HT1080 (cell line): ENCODE data around the gene CRHR1. TPM values are rescaled to one million over a fixed set of nuclear protein-coding genes. Genes with fewer than 3 reads are reported as not detected.
"Not testable (repeated sequence)": the region's sequence is repeated elsewhere in the genome, so short reads cannot be mapped to it uniquely, and the experiment has no call there.

Experiments used
- DNase-seq: peaks from one replicate; pipeline ENCODE4 v3.0.0-alpha.2; 2015; ENCODE audit warnings: low read depth
- polyA plus RNA-seq, 2 experiments: library from polyadenylated mRNA; depleted of rRNA; stranded (reverse); fragments of >200 nt; gene quantifications; 2 replicates each; pipeline ENCODE4 v1.2.3, GENCODE V29; 2015
- total RNA-seq: library from RNA; depleted of rRNA; stranded (reverse); fragments of >200 nt; shearing (Covaris generic); gene quantifications from 2 replicates; pipeline ENCODE4 v1.2.3, GENCODE V29; 2014; rRNA removed

CRHR1 gene
- total RNA-seq = not detected in 2 replicates
- polyA plus RNA-seq (2015; cell fraction: cytosol; rRNA removed) = not detected in 2 replicates
- polyA plus RNA-seq (2015; cell fraction: nucleus; rRNA removed) = not detected in 2 replicates

DNA sequence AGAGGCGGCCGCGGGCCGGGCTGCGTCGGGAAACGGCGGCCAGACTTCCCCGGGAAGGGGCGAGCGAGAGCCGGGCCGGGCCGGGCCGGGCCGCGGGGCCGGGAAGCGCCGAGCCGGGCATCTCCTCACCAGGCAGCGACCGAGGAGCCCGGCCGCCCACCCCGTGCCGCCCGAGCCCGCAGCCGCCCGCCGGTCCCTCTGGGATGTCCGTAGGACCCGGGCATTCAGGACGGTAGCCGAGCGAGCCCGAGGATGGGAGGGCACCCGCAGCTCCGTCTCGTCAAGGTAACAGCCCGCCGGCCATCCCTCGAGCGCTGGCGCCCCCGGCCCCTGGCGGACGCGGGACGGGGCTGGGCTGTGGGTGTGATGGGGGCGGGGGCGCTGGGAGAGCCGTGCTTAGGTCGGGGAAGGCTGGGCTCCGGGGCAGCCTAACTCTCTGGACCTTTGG is at the start of gene CRHR1:
CRHR1 (plus strand) TSS at position 28 of the 448 bp plus-strand sequence; CDS start at position 253, 225 bp downstream.
- no peak for DNase-seq

DNA sequence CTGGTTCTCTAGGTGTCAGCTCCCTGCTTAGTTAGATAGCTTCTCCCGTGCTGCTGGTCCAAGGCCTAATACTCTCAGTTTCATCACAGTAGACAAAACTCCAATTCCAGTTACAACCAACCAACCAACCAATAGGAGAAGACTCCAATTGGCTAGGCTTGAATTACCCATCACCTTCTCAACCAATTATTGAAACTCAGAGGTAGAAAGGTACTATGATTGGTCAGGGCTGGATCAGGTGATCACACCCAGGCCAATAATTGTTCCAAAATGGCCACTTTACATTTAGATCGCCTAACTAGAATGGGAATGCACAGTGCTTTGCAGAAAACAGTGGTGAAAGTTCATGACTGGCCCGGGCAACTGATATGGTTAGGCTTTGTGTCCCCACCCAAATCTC is 49.5 kb upstream of the CRHR1 start:
- no peak for DNase-seq

DNA sequence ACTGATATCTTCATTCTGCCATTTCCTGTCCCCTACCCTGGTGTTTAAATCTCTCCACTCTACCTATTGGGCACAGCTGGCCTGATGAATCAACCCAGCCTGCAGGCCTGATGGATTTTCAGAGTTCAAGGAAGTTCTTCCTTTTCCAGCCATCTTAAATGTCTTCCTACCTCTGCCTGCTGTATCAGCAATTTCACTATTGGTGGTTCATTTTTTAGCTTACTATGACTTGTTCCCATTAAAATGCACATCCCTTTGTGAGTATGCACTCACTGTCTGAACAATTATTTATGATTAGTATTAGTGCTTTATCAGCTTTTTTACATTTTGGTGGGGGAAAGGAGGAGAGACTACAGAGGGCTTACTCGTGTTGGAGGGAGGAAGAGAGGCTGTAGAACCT is 48.6 kb upstream of the CRHR1 start:
- no peak for DNase-seq

DNA sequence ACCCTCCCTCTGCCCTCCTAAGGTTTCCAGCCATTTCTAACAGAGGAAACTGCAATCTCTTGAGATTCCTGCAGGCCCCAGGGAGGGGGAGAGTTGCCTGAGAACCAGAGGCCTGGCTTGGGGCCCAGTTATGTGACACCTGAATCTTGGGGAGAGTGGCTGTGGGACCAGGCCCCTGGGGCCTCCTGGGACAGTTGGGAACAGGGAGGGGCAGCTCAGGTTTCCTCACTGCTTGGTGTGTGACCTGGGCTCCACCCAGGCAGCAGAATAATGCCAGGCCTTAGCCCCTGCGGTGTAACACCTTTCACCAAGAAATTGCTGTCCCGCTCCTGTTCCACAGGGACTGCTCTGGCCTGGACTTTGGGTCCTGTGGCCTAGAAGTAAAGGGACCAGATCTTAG is 44.3 kb upstream of the CRHR1 start:
- DNase-seq = no peak

DNA sequence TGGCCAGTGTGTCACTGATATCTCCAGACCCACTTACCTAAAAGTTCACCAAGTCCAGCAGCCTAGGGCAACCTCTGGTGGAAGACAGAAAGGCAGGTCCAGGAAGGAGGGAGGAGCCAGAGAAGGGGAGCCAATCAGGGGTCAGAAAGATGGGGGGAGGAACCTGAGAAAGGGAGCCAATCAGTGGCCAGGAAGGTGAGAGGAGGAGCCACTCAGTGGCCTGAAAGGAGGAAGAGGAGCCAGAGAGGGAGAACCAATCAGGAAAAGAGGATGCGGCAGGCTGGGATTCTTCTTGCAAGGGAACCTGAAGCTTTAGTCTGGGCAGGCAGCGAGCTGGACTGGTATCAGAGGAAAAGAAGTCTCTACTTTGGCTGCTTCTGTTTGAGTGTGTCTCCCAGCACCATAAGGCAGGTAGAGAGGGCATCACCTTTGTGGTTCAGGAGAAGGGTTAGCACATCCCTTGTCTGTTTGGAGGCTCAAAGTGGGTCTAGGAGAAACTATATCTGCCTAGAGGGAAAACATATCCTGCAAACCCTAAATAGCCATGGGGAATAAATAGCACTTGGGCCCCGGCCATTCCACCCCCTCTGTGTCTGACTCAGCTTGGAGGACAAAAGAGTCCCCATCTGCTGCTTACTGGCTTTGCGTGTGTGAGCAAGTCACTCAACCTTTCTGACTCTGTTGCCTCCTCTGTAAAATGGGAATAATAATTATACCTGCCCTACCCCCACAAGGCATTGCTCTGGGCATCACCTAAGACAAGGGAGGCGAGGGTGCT is 43.4 kb upstream of the CRHR1 start:
- DNase-seq = peak; percentile 73

DNA sequence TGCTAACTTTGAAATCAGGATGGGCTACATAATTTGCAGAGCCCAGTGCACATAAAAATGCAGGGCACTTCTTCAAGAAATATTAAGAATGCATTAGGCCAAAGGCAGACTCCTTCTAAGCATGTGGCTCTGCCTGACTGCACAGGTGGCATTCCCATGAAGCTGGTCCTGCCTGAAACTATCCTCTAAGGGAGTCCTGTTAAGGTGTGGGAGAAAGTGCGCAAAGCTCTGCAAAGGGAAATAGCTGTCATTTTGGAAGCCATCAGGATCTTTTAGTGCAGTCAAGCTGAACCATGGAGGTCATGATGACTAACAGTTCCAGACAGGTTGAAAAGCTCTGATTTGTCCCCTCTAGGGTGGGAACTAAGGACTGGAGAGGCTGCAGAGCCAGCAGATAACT is 41.9 kb upstream of the CRHR1 start:
- no peak for DNase-seq

DNA sequence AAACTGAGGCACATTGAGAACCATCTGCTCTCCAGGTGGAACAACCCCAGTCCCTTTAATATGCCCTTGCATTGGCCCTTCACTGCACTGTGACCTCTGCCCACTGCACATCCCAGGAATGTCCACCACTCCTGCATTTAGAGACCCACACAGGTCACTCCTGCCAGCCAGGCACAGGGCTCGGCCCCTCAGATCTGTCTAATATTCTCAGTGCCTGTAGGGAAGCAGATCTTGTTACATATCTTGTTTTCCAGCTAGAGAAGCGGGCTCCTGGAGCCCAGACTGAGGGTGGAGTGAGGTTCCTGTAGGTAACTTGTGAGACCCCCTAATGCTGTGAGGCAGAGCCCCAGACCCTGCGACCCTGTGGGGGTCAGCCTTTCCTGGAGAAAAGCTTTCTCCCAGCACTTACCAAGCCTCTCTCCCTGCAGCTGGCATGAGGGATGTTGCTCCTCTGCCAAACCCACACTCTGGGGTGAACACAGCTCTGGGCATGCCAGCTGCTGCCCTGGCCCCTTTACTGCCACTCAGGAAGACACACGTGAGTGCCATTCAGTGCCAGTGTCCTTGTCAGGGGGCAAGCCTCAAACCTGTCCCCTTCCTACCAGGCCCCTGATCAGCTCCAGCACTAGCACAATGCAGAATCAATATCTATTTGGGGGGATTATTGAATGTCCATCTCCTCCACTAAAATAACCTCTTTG is 40.3 kb upstream of the CRHR1 start:
- DNase-seq = no peak

DNA sequence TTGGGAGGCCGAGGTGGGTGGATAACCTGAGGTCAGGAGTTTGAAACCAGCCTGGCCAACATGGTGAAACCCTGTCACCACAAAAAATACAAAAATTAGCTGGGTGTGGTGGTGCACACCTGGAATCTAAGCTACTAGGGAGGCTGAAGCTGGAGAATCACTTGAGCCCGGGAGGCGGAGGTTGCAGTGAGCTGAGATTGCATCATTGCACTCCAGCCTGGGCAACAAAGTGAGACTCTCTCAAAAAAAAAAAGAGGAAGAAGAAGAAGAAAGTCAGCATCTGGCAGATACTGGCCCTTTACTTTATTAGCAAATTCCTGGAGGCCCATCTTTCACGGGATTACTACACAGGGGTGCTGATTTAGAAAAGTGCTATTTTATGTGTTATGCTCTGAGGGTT is 39.3 kb upstream of the CRHR1 start:
- DNase-seq = not testable (repeated sequence)

DNA sequence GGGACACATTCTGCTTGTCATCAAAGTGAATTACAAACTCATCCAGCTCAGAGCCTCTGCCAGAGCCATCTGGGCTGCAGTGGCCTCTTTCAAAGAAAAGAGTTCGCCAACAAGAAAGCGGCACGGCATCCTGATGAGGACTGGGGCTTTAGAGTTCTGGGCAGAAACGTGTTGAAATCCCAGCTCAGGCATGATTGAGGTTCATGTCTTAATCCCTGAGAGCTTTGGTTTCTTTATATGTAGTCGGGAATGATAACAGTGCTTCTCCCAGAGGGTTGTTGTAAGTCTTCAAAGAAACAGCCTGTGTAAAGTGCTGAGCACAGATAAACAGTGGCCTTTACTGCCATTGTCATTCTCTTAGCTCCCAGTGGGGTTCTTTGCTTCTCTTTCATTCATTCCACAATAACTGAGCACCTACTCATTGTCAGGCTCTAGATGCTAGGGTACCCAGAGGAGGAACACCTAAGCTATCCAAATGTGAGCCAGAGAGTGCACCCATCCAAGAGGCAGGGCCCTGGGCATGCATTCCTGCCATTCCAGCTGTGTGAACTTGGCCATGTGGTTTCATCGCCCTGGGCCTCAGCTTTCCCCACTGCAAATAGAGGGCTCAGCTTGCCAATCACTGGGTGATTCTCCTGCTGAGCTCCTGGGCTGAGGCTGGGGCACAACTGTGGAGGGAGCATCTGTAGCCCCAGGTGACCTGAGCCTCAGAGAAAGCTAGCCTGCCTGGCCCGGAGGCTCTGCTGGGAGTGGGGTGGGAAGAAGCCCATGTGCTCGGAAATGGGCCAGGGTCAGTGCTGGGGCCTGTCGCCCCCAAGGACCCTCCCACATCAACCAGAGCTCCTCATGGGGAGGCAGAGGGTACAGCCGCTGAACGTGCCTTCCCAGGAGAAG is 38.3 kb upstream of the CRHR1 start:
- no peak for DNase-seq

DNA sequence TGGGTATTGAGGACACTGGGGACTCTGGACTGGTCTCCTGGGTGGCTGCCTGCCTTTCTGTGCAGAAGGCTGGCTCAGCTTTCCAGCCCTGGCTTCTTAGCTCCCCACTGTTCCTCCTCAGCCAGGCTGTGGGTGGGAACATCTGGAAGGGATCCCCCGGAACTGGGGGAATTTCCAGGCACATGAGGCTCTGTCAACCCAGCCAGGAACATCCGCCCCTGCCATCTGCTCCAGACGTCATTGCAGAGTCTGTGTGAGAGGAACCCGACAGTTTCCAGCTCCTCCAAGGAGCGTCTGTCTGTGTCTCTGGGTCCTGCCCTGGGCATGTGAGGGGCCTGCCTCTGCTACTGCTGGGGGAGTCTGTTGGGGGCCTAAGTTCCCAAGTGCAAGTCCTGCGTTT is 36.2 kb upstream of the CRHR1 start:
- no peak for DNase-seq

DNA sequence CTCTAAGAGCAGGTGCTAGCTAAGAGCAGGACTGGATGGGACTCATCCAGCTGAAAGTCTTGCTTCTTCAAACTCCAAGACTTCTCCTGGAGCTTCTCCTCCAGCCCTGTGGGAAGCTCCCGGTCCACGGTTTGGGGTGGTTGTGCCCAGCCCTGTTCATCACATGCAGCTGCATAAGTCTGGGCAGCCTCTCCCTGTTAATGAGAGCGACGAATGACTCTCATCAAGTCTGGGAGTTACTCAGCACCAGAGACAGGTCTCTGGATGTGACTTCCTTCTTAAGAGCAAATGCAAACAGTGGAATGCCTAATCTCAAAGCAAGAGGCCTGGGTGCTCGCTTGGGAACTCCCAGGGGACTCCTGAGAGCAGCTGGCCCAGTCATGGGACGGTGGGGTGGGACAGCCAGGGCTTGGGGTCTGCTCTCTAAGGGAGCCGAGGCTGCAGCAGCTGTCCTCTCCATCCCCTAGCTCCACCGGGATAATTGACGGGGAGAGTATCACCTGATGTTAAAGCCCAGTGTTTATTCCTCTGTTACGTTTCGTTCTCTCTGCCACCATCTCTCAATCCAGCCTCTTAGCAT is 35.3 kb upstream of the CRHR1 start:
- DNase-seq = no peak

DNA sequence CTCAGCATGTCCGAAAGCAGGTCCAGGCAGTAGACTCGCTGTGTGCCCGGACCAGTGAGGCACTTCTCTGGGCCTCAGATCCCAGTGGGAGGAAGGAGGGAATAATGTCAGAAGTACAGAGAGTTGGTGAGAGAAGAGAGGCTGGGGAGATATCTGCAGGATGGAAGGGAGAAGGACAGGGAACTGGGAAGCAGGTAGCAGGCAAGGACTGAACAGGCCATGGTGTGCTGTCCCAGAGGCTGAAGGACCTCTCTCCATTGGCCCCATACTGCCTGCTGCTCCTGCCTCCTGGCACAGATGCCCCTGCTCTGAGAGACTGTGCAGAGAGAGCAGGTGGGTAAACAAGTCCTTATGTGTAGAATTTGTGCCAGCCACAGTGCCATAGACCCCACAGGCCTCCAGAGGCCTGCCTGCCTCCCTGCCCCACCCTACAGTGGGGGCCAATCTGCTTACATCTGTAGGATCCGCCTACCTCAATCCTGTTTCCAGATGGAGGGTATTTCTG is 34.2 kb upstream of the CRHR1 start:
- DNase-seq = no peak

DNA sequence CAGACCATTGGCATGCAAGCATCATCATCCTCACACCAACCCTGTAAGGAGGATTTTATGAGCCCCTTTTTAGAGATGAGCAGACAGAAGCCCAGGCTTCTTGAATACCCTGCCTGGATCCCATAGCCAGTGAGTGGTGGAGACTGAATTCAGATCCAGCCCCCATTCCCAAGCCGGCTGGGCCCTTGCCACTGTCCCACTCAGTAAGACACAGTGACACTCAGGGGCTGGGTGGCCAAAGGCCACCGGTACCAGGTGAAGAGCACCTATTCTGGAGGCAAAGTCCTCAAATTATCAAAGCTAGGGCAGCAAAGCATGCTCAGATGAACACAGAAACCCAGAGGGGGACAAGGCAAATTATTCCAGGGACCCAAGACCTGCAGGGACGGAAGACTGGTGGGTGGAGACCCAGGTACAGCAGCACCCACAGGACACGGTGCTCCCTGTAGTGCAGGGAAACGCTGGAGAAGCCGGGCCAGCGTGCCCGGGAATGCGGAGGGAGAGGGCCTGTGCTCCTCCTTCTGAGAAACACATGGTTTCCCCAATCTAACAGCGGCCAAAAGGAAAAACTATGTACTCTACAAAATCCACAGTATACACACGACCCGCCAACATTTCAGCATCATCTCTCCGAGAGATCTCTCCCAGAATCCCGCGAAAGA is 33.2 kb upstream of the CRHR1 start:
- DNase-seq = no peak

DNA sequence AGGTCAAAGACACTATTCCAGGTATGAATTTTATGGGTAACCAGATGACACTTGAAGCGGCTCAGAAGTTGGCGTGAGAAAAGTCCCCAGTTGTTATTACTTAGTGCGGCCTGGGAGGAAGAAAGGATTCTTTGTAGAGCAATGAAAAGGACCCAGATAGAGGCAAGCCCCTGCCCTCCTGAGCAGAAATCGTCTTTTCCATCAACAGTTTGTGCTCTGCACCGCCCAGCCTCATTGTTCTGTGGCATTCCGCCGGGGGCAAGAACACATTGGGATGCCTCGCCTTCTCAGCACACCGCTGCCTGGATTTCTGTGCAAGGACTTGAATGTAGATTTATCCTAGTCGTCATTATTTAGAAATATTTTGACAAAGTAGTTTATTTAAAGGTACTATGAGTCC is 32.7 kb upstream of the CRHR1 start:
- no peak for DNase-seq

DNA sequence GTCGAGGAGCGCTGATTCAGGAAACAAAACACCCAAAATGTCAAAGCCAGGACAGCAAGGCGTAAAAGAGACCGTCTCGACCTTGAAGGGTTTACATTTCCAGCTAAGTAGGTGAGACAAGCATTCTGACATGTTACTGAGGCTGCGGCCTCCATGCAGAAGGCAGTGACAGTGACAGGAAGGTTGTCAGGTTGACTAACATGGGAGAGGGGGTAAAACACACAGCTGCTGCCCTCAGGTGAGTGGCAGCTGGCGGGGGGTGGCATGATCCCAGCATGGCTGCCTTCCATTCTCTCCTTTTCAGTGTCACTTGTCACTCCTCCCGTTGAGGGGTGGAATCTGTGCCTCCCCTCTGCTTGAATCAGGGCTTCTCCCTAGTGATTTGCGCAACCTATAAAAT is 31.9 kb upstream of the CRHR1 start:
- no peak for DNase-seq

DNA sequence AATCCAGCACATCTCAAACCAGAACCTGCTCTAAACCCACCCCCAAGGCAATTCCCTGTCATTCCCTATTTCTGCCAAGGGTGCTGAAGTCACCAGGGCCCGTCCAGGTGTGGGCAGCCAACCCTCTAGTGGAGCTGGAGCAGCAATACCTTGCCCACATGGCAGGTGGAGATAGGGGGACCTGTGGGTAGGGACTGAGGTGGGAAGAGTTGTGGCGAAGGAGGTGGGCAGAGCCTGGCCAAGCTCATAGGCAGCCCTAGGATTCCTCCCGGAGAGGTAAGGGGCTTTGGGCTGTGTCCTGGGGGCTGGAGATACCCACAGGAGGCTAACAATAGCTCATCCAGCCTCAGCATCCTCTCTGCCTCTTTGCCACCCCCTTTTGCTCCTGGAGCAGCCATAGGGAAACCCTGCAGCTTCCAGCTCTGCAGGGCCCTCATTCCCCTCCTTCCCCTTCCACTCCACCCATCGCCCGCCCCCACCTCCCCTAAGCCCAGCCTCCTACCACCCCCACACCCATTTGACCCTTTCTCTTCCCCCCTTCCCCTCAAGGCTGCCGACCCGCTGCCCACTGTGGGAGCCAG is 30.4 kb upstream of the CRHR1 start:
- DNase-seq = no peak

DNA sequence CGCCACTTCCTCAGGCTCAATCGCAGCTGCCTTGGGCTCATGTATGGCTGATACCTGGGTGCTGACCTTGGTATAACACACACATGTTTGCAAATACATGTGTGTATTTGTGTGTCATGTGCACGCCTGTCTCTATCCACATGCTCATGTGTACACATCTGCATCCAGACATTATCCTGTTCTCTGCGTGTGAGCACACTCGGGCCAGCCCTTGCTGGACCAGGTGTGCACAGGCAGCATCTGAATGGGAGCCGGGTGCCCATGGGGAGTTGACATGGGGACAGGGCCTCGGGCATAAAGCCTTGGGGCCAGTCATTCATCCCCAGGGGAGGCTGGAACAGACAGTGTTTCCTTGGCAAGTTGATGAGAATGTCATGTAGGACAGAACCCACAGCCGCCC is 29.1 kb upstream of the CRHR1 start:
- DNase-seq = no peak

DNA sequence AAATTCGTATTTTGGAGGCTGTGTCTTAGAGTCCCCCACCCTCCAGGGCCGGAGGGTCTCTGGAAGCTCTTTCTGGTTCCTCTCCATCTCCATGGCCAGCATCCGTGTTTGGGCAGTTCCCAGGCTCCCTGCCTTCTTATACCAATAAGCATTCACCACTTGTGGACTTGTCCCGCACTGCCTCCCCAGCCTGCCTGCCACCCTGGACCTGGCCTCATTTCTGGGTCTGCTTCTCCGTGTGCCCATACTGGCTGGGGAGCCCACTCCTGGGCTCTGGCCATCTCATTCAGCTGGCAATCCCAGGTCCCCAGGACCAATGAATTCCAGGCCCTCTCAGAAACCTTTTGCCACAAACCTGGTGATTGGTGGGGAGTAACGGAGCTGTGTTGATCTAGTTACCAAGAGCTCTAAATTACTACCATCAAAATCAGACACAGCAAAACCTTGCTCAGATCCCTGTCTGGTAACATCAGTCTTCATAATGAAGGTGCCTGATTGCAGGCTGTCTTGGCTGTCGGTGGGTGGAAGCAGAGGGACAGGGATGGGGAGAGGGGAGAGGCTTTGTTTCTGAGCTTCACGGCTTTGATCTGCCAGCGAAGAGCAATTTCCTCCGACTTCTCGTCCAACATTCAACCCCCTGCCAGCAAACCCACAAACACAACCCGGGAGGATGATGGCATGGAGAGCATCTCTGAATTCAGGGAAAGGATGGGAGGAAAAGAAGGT is 27.7 kb upstream of the CRHR1 start:
- DNase-seq = no peak

DNA sequence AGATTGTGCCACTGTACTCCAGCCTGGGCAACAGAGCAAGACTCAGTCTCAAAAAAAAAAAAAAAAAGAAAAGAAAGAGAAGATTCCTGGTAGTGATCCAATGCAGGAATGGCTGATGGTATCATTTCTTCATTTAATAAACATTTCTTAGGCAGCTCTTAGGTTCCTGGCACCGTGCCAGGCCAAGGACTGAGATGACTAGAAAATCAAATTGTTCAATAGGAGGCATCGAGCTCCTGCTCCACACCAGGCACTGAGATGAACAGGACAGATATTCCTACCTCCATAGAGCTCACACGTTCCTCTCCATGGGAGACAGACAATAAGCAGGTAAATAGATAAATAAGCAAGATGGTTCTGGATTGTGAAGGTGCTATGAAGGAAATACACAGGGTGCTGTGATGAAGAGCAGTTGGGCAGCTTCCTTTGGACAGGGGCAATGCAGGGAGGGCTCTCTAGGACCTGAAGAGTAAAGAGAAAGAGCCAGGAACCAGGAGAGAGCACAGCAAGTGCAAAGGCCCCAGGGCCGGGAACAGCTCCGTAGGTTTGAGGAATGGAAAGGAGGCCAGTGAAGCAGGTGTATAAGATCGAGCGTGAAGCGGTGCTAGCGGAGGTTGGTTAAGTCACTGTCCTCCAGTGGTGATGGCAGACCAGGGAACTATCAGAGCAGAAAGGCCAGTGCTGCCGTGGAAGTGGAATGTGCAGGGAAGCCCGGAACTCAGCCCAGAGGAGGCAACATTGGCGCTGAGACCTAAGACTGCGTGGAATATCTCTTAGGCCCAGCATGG is 26.5 kb upstream of the CRHR1 start:
- no peak for DNase-seq
